ENCODE data around the gene SLC26A9. TPM values are rescaled to one million over a fixed set of nuclear protein-coding genes. Genes with fewer than 3 reads are reported as not detected.
A peak's percentile ranks its signal among the peaks of the same experiment; 100 is the strongest.

Gene SLC26A9
- total and polyA plus RNA-seq, 5 donors from 2014 or later = not detected

GRCh38 chr1:205940710-205941109, 2.5 kb downstream of the SLC26A9 start:
- Histone ChIP-seq H3K4me3 (ENCODE audit: low read depth, low read length) (no peak overlapping the region), H3K27me3 (ENCODE audit: control insufficient read depth, insufficient read depth, low read length) (no peaks in the 10 kb centered on the region), H3K27ac (ENCODE audit: insufficient read depth, low read length, poor library complexity, severe bottlenecking) (no peak overlapping the region), H3K9me3 (ENCODE audit: control insufficient read depth in 2 of 2, low read length in 2 of 2) (no peaks in the 10 kb centered on the region), H3K36me3 (ENCODE audit: control insufficient read depth, insufficient read depth, low read length) (no peaks in the 10 kb centered on the region), H3K4me1 (ENCODE audit: control insufficient read depth, insufficient read depth, low read length, poor library complexity, severe bottlenecking) (no peaks in the 10 kb centered on the region)
- Mint-ChIP-seq H3K27me3 (peaks cover 35% of the 10 kb centered on the region), H3K36me3 (no peaks in the 10 kb centered on the region), H3K9me3 (no peaks in the 10 kb centered on the region), H3K4me3 (no peak overlapping the region), H3K27ac (no peak overlapping the region), H3K4me1 (no peaks in the 10 kb centered on the region)
- DNase-seq (no peak), ATAC-seq (ENCODE audit: low read depth in 2 of 2) (no peak)

- H3K4me3 Mint-ChIP-seq = no peak overlapping the region
- Histone ChIP-seq H3K36me3 (ENCODE audit: control insufficient read depth, insufficient read depth, low read length) (no peaks in the 10 kb centered on the region), H3K27ac (ENCODE audit: insufficient read depth, low read length, poor library complexity, severe bottlenecking) (no peak overlapping the region), H3K4me3 (ENCODE audit: low read depth, low read length) (no peak overlapping the region), H3K4me1 (ENCODE audit: control insufficient read depth, insufficient read depth, low read length, poor library complexity, severe bottlenecking) (no peaks in the 10 kb centered on the region), H3K9me3 (ENCODE audit: control insufficient read depth in 2 of 2, low read length in 2 of 2) (no peaks in the 10 kb centered on the region), H3K27me3 (ENCODE audit: control insufficient read depth, insufficient read depth, low read length) (no peaks in the 10 kb centered on the region)
- DNase-seq (peak in 1 of 3 donors; percentile 7), ATAC-seq (ENCODE audit: low read depth in 2 of 2) (no peak)
- H3K27ac Mint-ChIP-seq = no peak overlapping the region
- peaks cover 29% of the 10 kb centered on the region for H3K27me3 Mint-ChIP-seq
- H3K36me3 Mint-ChIP-seq = no peaks in the 10 kb centered on the region
- no peaks in the 10 kb centered on the region for H3K4me1 Mint-ChIP-seq
- H3K9me3 Mint-ChIP-seq = no peaks in the 10 kb centered on the region
Measured at GRCh38 chr1:205939690-205940330, 3.4 kb downstream of the SLC26A9 start.

GRCh38 chr1:205938682-205939081, 4.6 kb downstream of the SLC26A9 start:
- no peak overlapping the region for H3K4me3 ChIP-seq (ENCODE audit: low read depth, low read length)
- ATAC-seq (ENCODE audit: low read depth in 2 of 2) = no peak
- H3K36me3 ChIP-seq (ENCODE audit: control insufficient read depth, insufficient read depth, low read length) = no peaks in the 10 kb centered on the region
- H3K4me1 ChIP-seq (ENCODE audit: control insufficient read depth, insufficient read depth, low read length, poor library complexity, severe bottlenecking) = no peaks in the 10 kb centered on the region
- Mint-ChIP-seq H3K4me1 (no peaks in the 10 kb centered on the region), H3K27ac (no peak overlapping the region), H3K9me3 (no peaks in the 10 kb centered on the region), H3K36me3 (no peaks in the 10 kb centered on the region), H3K27me3 (peaks cover 29% of the 10 kb centered on the region), H3K4me3 (no peak overlapping the region)
- no peaks in the 10 kb centered on the region for H3K9me3 ChIP-seq (ENCODE audit: control insufficient read depth in 2 of 2, low read length in 2 of 2)
- no peaks in the 10 kb centered on the region for H3K27me3 ChIP-seq (ENCODE audit: control insufficient read depth, insufficient read depth, low read length)
- DNase-seq = no peak
- no peak overlapping the region for H3K27ac ChIP-seq (ENCODE audit: insufficient read depth, low read length, poor library complexity, severe bottlenecking)

GRCh38 chr1:205936846-205937586, 6.2 kb downstream of the SLC26A9 start:
- Mint-ChIP-seq H3K36me3 (no peaks in the 10 kb centered on the region), H3K4me3 (no peak overlapping the region), H3K27me3 (peaks cover 38% of the 10 kb centered on the region), H3K27ac (no peak overlapping the region), H3K4me1 (no peaks in the 10 kb centered on the region), H3K9me3 (no peaks in the 10 kb centered on the region)
- H3K9me3 ChIP-seq (ENCODE audit: control insufficient read depth in 2 of 2, low read length in 2 of 2) = no peaks in the 10 kb centered on the region
- H3K27ac ChIP-seq (ENCODE audit: insufficient read depth, low read length, poor library complexity, severe bottlenecking) = no peak overlapping the region
- H3K4me1 ChIP-seq (ENCODE audit: control insufficient read depth, insufficient read depth, low read length, poor library complexity, severe bottlenecking) = no peaks in the 10 kb centered on the region
- DNase-seq (no peak), ATAC-seq (ENCODE audit: low read depth in 2 of 2) (no peak)
- no peak overlapping the region for H3K4me3 ChIP-seq (ENCODE audit: low read depth, low read length)
- no peaks in the 10 kb centered on the region for H3K36me3 ChIP-seq (ENCODE audit: control insufficient read depth, insufficient read depth, low read length)
- no peaks in the 10 kb centered on the region for H3K27me3 ChIP-seq (ENCODE audit: control insufficient read depth, insufficient read depth, low read length)

- Histone ChIP-seq H3K4me3 (ENCODE audit: low read depth, low read length) (no peak overlapping the region), H3K9me3 (ENCODE audit: control insufficient read depth in 2 of 2, low read length in 2 of 2) (no peaks in the 10 kb centered on the region), H3K27me3 (ENCODE audit: control insufficient read depth, insufficient read depth, low read length) (no peaks in the 10 kb centered on the region), H3K4me1 (ENCODE audit: control insufficient read depth, insufficient read depth, low read length, poor library complexity, severe bottlenecking) (no peaks in the 10 kb centered on the region), H3K36me3 (ENCODE audit: control insufficient read depth, insufficient read depth, low read length) (no peaks in the 10 kb centered on the region), H3K27ac (ENCODE audit: insufficient read depth, low read length, poor library complexity, severe bottlenecking) (no peak overlapping the region)
- Mint-ChIP-seq H3K4me3 (no peak overlapping the region), H3K27ac (no peak overlapping the region), H3K9me3 (no peaks in the 10 kb centered on the region), H3K36me3 (no peaks in the 10 kb centered on the region), H3K4me1 (no peaks in the 10 kb centered on the region), H3K27me3 (peaks cover 38% of the 10 kb centered on the region)
- no peak for ATAC-seq (ENCODE audit: low read depth in 2 of 2)
- DNase-seq = no peak
Measured at GRCh38 chr1:205936311-205936710, 6.9 kb downstream of the SLC26A9 start.

GRCh38 chr1:205935869-205936268, 7.4 kb downstream of the SLC26A9 start:
- no peaks in the 10 kb centered on the region for H3K36me3 Mint-ChIP-seq
- Histone ChIP-seq H3K36me3 (ENCODE audit: control insufficient read depth, insufficient read depth, low read length) (no peaks in the 10 kb centered on the region), H3K27me3 (ENCODE audit: control insufficient read depth, insufficient read depth, low read length) (no peaks in the 10 kb centered on the region), H3K4me3 (ENCODE audit: low read depth, low read length) (no peak overlapping the region), H3K4me1 (ENCODE audit: control insufficient read depth, insufficient read depth, low read length, poor library complexity, severe bottlenecking) (no peaks in the 10 kb centered on the region), H3K9me3 (ENCODE audit: control insufficient read depth in 2 of 2, low read length in 2 of 2) (no peaks in the 10 kb centered on the region), H3K27ac (ENCODE audit: insufficient read depth, low read length, poor library complexity, severe bottlenecking) (no peak overlapping the region)
- no peaks in the 10 kb centered on the region for H3K4me1 Mint-ChIP-seq
- H3K27ac Mint-ChIP-seq = no peak overlapping the region
- H3K4me3 Mint-ChIP-seq = no peak overlapping the region
- ATAC-seq (ENCODE audit: low read depth in 2 of 2) = no peak
- DNase-seq = no peak
- H3K27me3 Mint-ChIP-seq = peaks cover 38% of the 10 kb centered on the region
- H3K9me3 Mint-ChIP-seq = no peaks in the 10 kb centered on the region

GRCh38 chr1:205934788-205935187, 8.5 kb downstream of the SLC26A9 start:
- H3K4me3 ChIP-seq (ENCODE audit: low read depth, low read length) = no peak overlapping the region
- H3K27ac ChIP-seq (ENCODE audit: insufficient read depth, low read length, poor library complexity, severe bottlenecking) = no peak overlapping the region
- H3K27me3 ChIP-seq (ENCODE audit: control insufficient read depth, insufficient read depth, low read length) = no peaks in the 10 kb centered on the region
- Mint-ChIP-seq H3K4me1 (no peaks in the 10 kb centered on the region), H3K36me3 (no peaks in the 10 kb centered on the region), H3K27ac (no peak overlapping the region), H3K4me3 (no peak overlapping the region), H3K9me3 (peaks cover 0 to 3% (median 0%) of the 10 kb centered on the region in 7 donors), H3K27me3 (peaks cover 38% of the 10 kb centered on the region)
- no peaks in the 10 kb centered on the region for H3K36me3 ChIP-seq (ENCODE audit: control insufficient read depth, insufficient read depth, low read length)
- DNase-seq = no peak
- no peak for ATAC-seq (ENCODE audit: low read depth in 2 of 2)
- no peaks in the 10 kb centered on the region for H3K4me1 ChIP-seq (ENCODE audit: control insufficient read depth, insufficient read depth, low read length, poor library complexity, severe bottlenecking)
- no peaks in the 10 kb centered on the region for H3K9me3 ChIP-seq (ENCODE audit: control insufficient read depth in 2 of 2, low read length in 2 of 2)
